Activated CD8-positive, alpha-beta T cell treated with anti-CD3 and anti-CD28 coated beads, Interleukin-2, amount 10 ng/mL, durations not matched to agents 7 days and 5 days (primary cell): ENCODE data around the gene CCL25. TPM values are rescaled to one million over a fixed set of nuclear protein-coding genes. Genes with fewer than 3 reads are reported as not detected.

ENCODE experiments used
- ATAC-seq: fragments of 150-1000 bp; cut with Tn5 transposase; one replicate; pipeline ENCODE4 v1.10.0; 2021; ENCODE audit warnings: moderate library complexity
- CTCF ChIA-PET: fragments of 350-600 bp; sonication (Branson Sonifier 250); formaldehyde crosslinking; loops from one replicate; lab custom pipeline; 2021; ENCODE audit warnings: antibody characterized with exemption; lab: Charles Lee
- POLR2A ChIA-PET: fragments of 350-600 bp; sonication (Branson Sonifier 250); formaldehyde crosslinking; loops from one replicate; lab custom pipeline; 2021; ENCODE audit warnings: antibody characterized with exemption; lab: Charles Lee
- DNase-seq: peaks from one replicate; pipeline ENCODE4 v3.0.0-alpha.2; 2020
- H3K27ac Mint-ChIP-seq: one replicate; pipeline ENCODE4 v1.8.0; 2021; ENCODE audit warnings: mild to moderate bottlenecking, mixed read lengths
- H3K27me3 Mint-ChIP-seq: one replicate; pipeline ENCODE4 v1.8.0; 2021; ENCODE audit warnings: low read depth, mixed read lengths
- H3K36me3 Mint-ChIP-seq: one replicate; pipeline ENCODE4 v1.8.0; 2021; ENCODE audit warnings: low read depth, mixed read lengths
- H3K4me1 Mint-ChIP-seq: one replicate; pipeline ENCODE4 v1.8.0; 2021; ENCODE audit warnings: low read depth, mixed read lengths
- H3K4me3 Mint-ChIP-seq: one replicate; pipeline ENCODE4 v1.8.0; 2021; ENCODE audit warnings: mild to moderate bottlenecking, mixed read lengths
- H3K9me3 Mint-ChIP-seq: one replicate; pipeline ENCODE4 v1.8.0; 2022; ENCODE audit warnings: mixed read lengths; ENCODE audit not compliant: insufficient read depth
- total RNA-seq, 2 experiments: library from RNA; stranded (reverse); gene quantifications; one replicate each; pipeline ENCODE4 v1.2.3, GENCODE V29; 2021

Gene CCL25
- total RNA-seq, 2 experiments from 2014 or later, result 10.0 to 10.2 TPM

GRCh38 chr19:8075158-8076074 lies 22.9 kb downstream of the CCL25 start:
- Mint-ChIP-seq H3K27ac (no peak overlapping the region), H3K36me3 (peaks cover 14% of the 10 kb centered on the region), H3K4me1 (peaks cover 29% of the 10 kb centered on the region), H3K9me3 (peaks cover 15% of the 10 kb centered on the region), H3K4me3 (no peak overlapping the region), H3K27me3 (peaks cover 9% of the 10 kb centered on the region)
- DNase-seq, result no peak
- CTCF ChIA-PET, result interaction anchor here (1.2 kb wide), 1 partner anchor 131 kb away, joined by 6 read pairs; the partner anchor contains the start of gene TIMM44
- no peak for ATAC-seq
- POLR2A ChIA-PET, result no interaction called here

- Mint-ChIP-seq H3K4me3 (no peak overlapping the region), H3K27ac (no peak overlapping the region), H3K27me3 (peaks cover 9% of the 10 kb centered on the region), H3K9me3 (no peaks in the 10 kb centered on the region), H3K4me1 (no peaks in the 10 kb centered on the region), H3K36me3 (no peaks in the 10 kb centered on the region)
- DNase-seq (no peak), ATAC-seq (no peak)
- ChIA-PET POLR2A (no interaction called here), CTCF (no interaction called here)
These were observed 27.4 kb downstream of the CCL25 start for GRCh38 chr19:8079988-8080387.

GRCh38 chr19:8080832-8081231 lies 28.3 kb downstream of the CCL25 start:
- ATAC-seq (no peak), DNase-seq (no peak)
- Mint-ChIP-seq H3K4me1 (no peaks in the 10 kb centered on the region), H3K27ac (no peak overlapping the region), H3K36me3 (no peaks in the 10 kb centered on the region), H3K4me3 (no peak overlapping the region), H3K27me3 (peaks cover 9% of the 10 kb centered on the region), H3K9me3 (no peaks in the 10 kb centered on the region)
- ChIA-PET CTCF (no interaction called here), POLR2A (no interaction called here)

GRCh38 chr19:8081569-8082550 lies 29.3 kb downstream of the CCL25 start:
- Mint-ChIP-seq H3K4me3 (no peak overlapping the region), H3K9me3 (no peaks in the 10 kb centered on the region), H3K27ac (no peak overlapping the region), H3K27me3 (peaks cover 9% of the 10 kb centered on the region), H3K36me3 (no peaks in the 10 kb centered on the region), H3K4me1 (no peaks in the 10 kb centered on the region)
- CTCF ChIA-PET, result no interaction called here
- POLR2A ChIA-PET, result interaction anchor here (0.6 kb wide), 1 partner anchor 785 kb away, joined by 4 read pairs; no protein-coding TSS in a partner anchor
- ATAC-seq (no peak), DNase-seq (no peak)

GRCh38 chr19:8083141-8083540 lies 30.6 kb downstream of the CCL25 start:
- Mint-ChIP-seq H3K9me3 (no peaks in the 10 kb centered on the region), H3K27ac (no peak overlapping the region), H3K27me3 (peaks cover 7% of the 10 kb centered on the region), H3K36me3 (no peaks in the 10 kb centered on the region), H3K4me3 (no peak overlapping the region), H3K4me1 (no peaks in the 10 kb centered on the region)
- ChIA-PET CTCF (no interaction called here), POLR2A (no interaction called here)
- ATAC-seq, result no peak
- no peak for DNase-seq

- DNase-seq (no peak), ATAC-seq (no peak)
- H3K4me1 Mint-ChIP-seq, result no peaks in the 10 kb centered on the region
- no peaks in the 10 kb centered on the region for H3K9me3 Mint-ChIP-seq
- CTCF ChIA-PET, result no interaction called here
- no peak overlapping the region for H3K27ac Mint-ChIP-seq
- H3K36me3 Mint-ChIP-seq, result no peaks in the 10 kb centered on the region
- H3K27me3 Mint-ChIP-seq, result peaks cover 3% of the 10 kb centered on the region
- POLR2A ChIA-PET, result no interaction called here
- H3K4me3 Mint-ChIP-seq, result no peak overlapping the region
These were observed 31.6 kb downstream of the CCL25 start for GRCh38 chr19:8084152-8084551.

GRCh38 chr19:8085598-8086408 lies 33.2 kb downstream of the CCL25 start:
- H3K4me3 Mint-ChIP-seq, result no peak overlapping the region
- ATAC-seq (no peak), DNase-seq (no peak)
- ChIA-PET POLR2A (no interaction called here), CTCF (no interaction called here)
- H3K36me3 Mint-ChIP-seq, result no peaks in the 10 kb centered on the region
- H3K4me1 Mint-ChIP-seq, result no peaks in the 10 kb centered on the region
- no peak overlapping the region for H3K27ac Mint-ChIP-seq
- no peaks in the 10 kb centered on the region for H3K9me3 Mint-ChIP-seq
- no peaks in the 10 kb centered on the region for H3K27me3 Mint-ChIP-seq

- no peaks in the 10 kb centered on the region for H3K36me3 Mint-ChIP-seq
- ChIA-PET POLR2A (no interaction called here), CTCF (no interaction called here)
- H3K9me3 Mint-ChIP-seq, result no peaks in the 10 kb centered on the region
- H3K27ac Mint-ChIP-seq, result no peak overlapping the region
- no peaks in the 10 kb centered on the region for H3K27me3 Mint-ChIP-seq
- DNase-seq (no peak), ATAC-seq (no peak)
- H3K4me3 Mint-ChIP-seq, result no peak overlapping the region
- H3K4me1 Mint-ChIP-seq, result no peaks in the 10 kb centered on the region
These were observed 34.3 kb downstream of the CCL25 start for GRCh38 chr19:8086849-8087248.

- DNase-seq, result no peak
- CTCF ChIA-PET, result no interaction called here
- H3K4me1 Mint-ChIP-seq, result no peaks in the 10 kb centered on the region
- no peaks in the 10 kb centered on the region for H3K27me3 Mint-ChIP-seq
- H3K36me3 Mint-ChIP-seq, result no peaks in the 10 kb centered on the region
- H3K4me3 Mint-ChIP-seq, result no peak overlapping the region
- H3K9me3 Mint-ChIP-seq, result no peaks in the 10 kb centered on the region
- no peak for ATAC-seq
- H3K27ac Mint-ChIP-seq, result no peak overlapping the region
- POLR2A ChIA-PET, result no interaction called here
These were observed 35.3 kb downstream of the CCL25 start for GRCh38 chr19:8087876-8088275.

- ChIA-PET CTCF (no interaction called here), POLR2A (no interaction called here)
- Mint-ChIP-seq H3K27me3 (no peaks in the 10 kb centered on the region), H3K9me3 (no peaks in the 10 kb centered on the region), H3K4me3 (no peak overlapping the region), H3K27ac (no peak overlapping the region), H3K4me1 (no peaks in the 10 kb centered on the region), H3K36me3 (no peaks in the 10 kb centered on the region)
- DNase-seq (no peak), ATAC-seq (no peak)
These were observed 36.4 kb downstream of the CCL25 start for GRCh38 chr19:8088752-8089663.
